ENCODE measurements around the gene INA. TPM values are rescaled to one million over a fixed set of nuclear protein-coding genes. Genes with fewer than 3 reads are reported as not detected.

Gene INA
- total and polyA plus RNA-seq, 7 donors: 0.06 to 0.08 TPM; not detected in 5

DNA sequence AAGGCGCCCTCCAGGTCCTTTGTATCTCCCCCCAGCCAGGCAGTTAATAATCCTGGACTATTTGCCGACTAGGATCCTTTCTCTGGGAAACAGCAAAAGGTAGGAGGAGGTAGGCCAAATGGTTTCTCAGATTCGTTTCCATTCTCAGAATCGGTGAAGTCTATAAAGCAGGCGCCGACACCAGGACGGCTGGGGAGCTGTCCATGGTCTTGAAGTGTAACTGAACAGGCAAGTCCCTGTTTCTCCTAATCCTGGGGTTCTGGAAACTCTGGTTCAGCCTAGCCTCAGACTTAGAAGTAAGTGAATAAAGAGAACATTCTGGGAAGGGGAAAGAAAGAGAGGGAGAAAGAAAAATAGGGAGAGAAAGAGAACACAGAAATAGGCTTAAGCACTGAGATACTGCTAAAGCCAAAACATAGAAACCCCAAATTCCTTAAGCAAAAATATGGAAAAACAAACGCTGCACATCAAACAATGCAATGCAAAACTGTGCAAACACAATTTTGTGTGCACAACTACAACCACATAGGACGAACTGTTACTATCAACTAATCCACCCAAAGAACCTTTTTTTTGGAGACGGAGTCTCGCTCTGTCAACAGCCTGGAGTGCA is 11.1 kb upstream of the INA start:
- H3K36me3 ChIP-seq (ENCODE audit: insufficient read depth in 1 of 2, low read depth in 1 of 2): no peaks in the 10 kb centered on the region
- intact Hi-C loops (cut with DNase I): no loop called here
- TF ChIP-seq, protein P1, sequence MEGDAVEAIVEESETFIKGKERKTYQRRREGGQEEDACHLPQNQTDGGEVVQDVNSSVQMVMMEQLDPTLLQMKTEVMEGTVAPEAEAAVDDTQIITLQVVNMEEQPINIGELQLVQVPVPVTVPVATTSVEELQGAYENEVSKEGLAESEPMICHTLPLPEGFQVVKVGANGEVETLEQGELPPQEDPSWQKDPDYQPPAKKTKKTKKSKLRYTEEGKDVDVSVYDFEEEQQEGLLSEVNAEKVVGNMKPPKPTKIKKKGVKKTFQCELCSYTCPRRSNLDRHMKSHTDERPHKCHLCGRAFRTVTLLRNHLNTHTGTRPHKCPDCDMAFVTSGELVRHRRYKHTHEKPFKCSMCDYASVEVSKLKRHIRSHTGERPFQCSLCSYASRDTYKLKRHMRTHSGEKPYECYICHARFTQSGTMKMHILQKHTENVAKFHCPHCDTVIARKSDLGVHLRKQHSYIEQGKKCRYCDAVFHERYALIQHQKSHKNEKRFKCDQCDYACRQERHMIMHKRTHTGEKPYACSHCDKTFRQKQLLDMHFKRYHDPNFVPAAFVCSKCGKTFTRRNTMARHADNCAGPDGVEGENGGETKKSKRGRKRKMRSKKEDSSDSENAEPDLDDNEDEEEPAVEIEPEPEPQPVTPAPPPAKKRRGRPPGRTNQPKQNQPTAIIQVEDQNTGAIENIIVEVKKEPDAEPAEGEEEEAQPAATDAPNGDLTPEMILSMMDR (IDR thresholded peaks at IDR 0.05): no peak
- H3K27me3 ChIP-seq (ENCODE audit: insufficient read depth in 3 of 3, low read length in 2 of 3): peaks cover 0 to 16% (median 0%) of the 10 kb centered on the region in 3 donors
- H3K4me1 ChIP-seq: no peaks in the 10 kb centered on the region
- H3K4me3 ChIP-seq: no peak overlapping the region
- peak in 1 of 2 donors; percentile 23 for DNase-seq
- no peaks in the 10 kb centered on the region for H3K9me3 ChIP-seq
- H3K27ac ChIP-seq: no peak overlapping the region
- no peak for ATAC-seq
- 29 to 33% (median 31%) methylated on average over 11 of the region's 11 CpGs for WGBS, 3 donors

GRCh38 chr10:103273041-103273441 is 3.9 kb upstream of the INA start:
- peak; percentile 47 to 58 for DNase-seq
- ATAC-seq: peak; percentile 80 to 97 (median 86)

GRCh38 chr10:103276251-103276895 is 565 bp upstream of the INA start:
- no peak overlapping the region for H3K27ac ChIP-seq
- H3K9me3 ChIP-seq: no peaks in the 10 kb centered on the region
- TF ChIP-seq, protein P1 (IDR thresholded peaks at IDR 0.05): no peak
- no peaks in the 10 kb centered on the region for H3K36me3 ChIP-seq (ENCODE audit: insufficient read depth in 1 of 2, low read depth in 1 of 2)
- H3K4me3 ChIP-seq: peak overlapping the region; percentile 49
- H3K27me3 ChIP-seq (ENCODE audit: insufficient read depth in 3 of 3, low read length in 2 of 3): peaks cover 5 to 60% (median 23%) of the 10 kb centered on the region in 3 donors
- 7 to 11% (median 10%) methylated on average over 21 of the region's 21 CpGs for WGBS, 3 donors
- ATAC-seq (no peak), DNase-seq (no peak)
- peaks cover 8% of the 10 kb centered on the region for H3K4me1 ChIP-seq
- intact Hi-C loops (cut with DNase I): no loop called here

More at GRCh38 chr10:103273041-103273441, 3.9 kb upstream of the INA start:
- TF ChIP-seq, protein P1 (IDR thresholded peaks at IDR 0.05): no peak
- peaks cover 3 to 32% (median 21%) of the 10 kb centered on the region in 3 donors for H3K27me3 ChIP-seq (ENCODE audit: insufficient read depth in 3 of 3, low read length in 2 of 3)
- no peaks in the 10 kb centered on the region for H3K9me3 ChIP-seq
- intact Hi-C loops (cut with DNase I): no loop called here
- peaks cover 8% of the 10 kb centered on the region for H3K4me1 ChIP-seq
- no peak overlapping the region for H3K27ac ChIP-seq
- H3K4me3 ChIP-seq: no peak overlapping the region
- 11 to 22% (median 21%) methylated on average over 4 of the region's 4 CpGs for WGBS, 3 donors
- H3K36me3 ChIP-seq (ENCODE audit: insufficient read depth in 1 of 2, low read depth in 1 of 2): no peaks in the 10 kb centered on the region

- no peak for DNase-seq
- H3K4me3 ChIP-seq: peak overlapping the region; percentile 49
- no peaks in the 10 kb centered on the region for H3K9me3 ChIP-seq
- H3K27me3 ChIP-seq (ENCODE audit: insufficient read depth in 3 of 3, low read length in 2 of 3): peaks cover 5 to 66% (median 26%) of the 10 kb centered on the region in 3 donors
- H3K4me1 ChIP-seq: peaks cover 8% of the 10 kb centered on the region
- ATAC-seq: peak in 1 of 4 donors; percentile 17
- TF ChIP-seq, protein P1 (IDR thresholded peaks at IDR 0.05): no peak
- intact Hi-C loops (cut with DNase I): no loop called here
- H3K27ac ChIP-seq: no peak overlapping the region
- WGBS, 3 donors: 3 to 5% (median 5%) methylated on average over 73 to 76 of the region's 76 CpGs
- no peaks in the 10 kb centered on the region for H3K36me3 ChIP-seq (ENCODE audit: insufficient read depth in 1 of 2, low read depth in 1 of 2)
These were observed 987 bp downstream of the INA start for GRCh38 chr10:103277713-103278536.

All from psoas muscle (tissue), 8 donors.